Tibial nerve (tissue), 3 donors: ENCODE measurements around the gene LAD1.

ENCODE experiments used
- CTCF ChIP-seq, 5 experiments: fragments of 200-600 bp in 3 of 5; fragments of 450-650 bp in 2 of 5; sonication (generic) in 3 of 5; IDR thresholded peaks; one replicate each; pipeline ENCODE4 v1.5.1; 2016 to 2019; ENCODE audit warnings: antibody characterized with exemption in 5 of 5, mild to moderate bottlenecking in 3 of 5, moderate library complexity in 2 of 5
- POLR2A ChIP-seq, 2 donors: fragments of 450-650 bp; IDR thresholded peaks; one replicate each; pipeline ENCODE4 v1.6.1; 2017; ENCODE audit warnings: antibody characterized with exemption in 2 of 2, mild to moderate bottlenecking in 2 of 2, moderate library complexity in 2 of 2

- TF ChIP-seq CTCF (IDR thresholded peaks at IDR 0.05) (no peak), POLR2A (IDR thresholded peaks at IDR 0.05) (no peak)
Observed at GRCh38 chr1:201445310-201445709, 46.2 kb upstream of the LAD1 start.
